SW 1271 (cell line): ENCODE results near the gene ST3GAL6.
"Not testable (repeated sequence)": the region's sequence is repeated elsewhere in the genome, so short reads cannot be mapped to it uniquely, and the experiment has no call there.

Experiments used
- DNase-seq, 2 experiments: peaks; one replicate each; lab custom pipeline; 2025; lab: John Stamatoyannopoulos, UW

The ST3GAL6 gene

DNA sequence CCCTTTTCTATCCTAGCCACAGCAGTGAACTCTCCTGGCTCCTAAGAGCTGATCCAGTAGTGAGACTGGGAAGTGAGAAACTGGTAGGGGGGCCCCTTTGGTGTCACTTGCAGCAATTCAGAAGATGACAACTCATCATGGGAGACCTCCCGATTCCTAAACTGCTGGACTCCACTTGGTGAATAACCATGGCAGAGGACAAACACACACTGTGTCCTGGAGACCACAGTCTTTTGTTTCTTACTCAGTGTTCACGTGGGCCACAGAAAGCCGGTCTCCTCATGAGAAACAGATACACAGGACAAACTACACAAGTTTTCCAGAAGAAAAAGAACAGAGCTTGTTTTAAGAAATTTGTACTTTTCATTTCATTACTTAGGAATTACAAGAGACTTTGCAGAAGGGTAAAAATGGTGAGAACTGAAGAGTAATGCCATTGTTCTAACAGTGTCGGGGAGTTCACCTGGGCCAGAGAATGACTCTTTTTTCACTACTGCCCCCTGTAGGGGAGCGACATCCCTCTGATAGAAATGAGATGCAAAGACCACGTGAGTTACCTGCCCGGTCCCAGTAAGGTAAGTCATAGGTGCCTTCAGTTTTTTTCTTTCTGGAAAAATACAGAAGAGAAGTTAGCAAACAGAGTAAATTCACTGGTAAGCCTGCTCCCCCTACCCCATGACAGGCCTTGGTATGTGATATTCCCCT, 38.1 kb downstream of the ST3GAL6 start:
- no peak for DNase-seq

DNA sequence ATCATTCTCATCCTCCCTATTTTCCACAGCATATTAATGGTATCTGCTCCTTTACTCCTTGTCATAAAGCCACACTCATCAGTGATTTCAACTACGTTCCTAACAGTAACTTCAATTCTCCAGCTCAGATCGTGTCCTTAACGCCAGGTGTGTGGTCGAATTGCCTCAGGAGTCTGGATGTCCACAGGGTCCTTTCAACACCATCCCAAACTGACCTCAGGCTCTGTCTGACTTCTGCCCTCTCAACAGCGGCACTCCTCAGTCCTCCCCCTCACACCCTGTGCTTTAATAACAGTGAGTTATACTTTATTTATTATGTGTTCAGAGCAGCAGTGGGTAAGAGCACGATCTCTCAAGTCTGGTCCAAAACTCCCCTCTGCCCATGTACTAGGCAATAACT, 42.4 kb downstream of the ST3GAL6 start:
- no peak for DNase-seq

DNA sequence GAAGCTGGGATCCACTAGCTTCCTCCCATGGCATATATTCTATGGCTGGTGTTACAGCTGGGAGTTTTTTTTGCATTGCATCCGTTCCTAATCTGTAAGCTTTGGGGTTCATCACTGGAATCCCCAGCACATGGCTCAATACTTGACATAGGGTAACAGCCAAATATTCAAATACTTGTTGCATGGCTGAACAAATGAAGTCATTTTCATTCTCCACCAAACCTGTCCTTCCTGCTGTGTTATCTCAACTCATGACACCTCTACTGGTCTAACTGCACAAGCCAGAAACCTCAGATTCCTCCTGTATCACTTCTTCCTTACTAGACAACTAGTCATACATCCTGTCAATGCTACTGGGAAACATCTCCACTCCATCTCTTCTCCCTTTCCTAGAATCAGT, 43.4 kb downstream of the ST3GAL6 start:
- no peak for DNase-seq

DNA sequence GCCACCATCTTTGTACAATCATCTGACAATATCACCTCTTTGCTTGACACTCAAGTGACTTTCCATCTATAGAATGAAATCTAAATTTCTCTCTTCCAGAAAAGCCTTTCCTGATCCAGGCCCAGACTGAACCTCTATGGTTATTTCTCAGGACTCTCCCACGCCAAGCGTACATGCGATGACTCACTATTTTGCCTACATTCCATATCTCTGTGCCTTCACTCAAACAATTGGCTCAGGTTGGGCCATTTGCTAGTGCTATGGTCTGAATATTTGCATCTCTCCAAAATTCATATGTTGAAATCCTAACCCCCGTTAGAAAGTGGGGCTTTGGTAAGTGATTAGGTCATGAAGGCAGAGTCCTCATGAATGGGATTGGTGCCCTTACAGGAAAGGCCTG, 43.9 kb downstream of the ST3GAL6 start:
- no peak for DNase-seq

DNA sequence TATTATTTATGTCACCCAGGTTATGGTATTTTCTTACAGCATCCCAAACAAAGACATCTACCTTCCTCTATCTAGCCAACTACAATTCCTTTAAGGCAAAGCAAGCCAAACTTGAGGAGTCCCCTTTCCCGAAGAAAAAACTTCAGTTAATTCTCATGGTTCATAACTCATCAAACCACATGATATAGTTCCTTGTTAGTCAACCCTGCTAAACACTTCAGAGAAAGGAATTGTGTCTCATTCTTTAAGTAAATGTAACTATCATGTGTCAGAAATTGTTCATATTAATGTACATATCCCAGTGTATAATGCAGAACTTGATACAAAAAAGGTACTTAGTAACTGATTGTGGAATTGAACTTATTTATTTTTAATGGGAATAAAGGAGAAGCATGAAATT, 44.4 kb downstream of the ST3GAL6 start:
- no peak for DNase-seq

DNA sequence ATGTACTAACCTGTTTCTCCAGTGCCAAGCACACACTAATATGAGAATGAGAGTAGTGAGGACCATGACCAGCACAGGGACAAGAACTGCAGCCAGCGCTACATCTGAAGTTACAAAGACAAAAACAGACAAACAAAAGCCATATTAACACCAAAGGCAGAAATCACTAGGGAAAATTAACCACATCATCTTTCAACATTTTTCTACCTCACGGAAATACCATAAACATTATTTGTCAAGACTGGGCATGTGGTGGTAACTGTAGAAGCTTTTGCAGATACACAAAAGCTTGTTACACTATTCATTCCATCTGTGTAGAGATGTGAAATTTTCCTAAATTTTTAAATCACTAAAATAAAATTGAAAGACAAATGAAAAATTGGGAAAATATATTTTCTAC, 44.9 kb downstream of the ST3GAL6 start:
- DNase-seq: no peak

DNA sequence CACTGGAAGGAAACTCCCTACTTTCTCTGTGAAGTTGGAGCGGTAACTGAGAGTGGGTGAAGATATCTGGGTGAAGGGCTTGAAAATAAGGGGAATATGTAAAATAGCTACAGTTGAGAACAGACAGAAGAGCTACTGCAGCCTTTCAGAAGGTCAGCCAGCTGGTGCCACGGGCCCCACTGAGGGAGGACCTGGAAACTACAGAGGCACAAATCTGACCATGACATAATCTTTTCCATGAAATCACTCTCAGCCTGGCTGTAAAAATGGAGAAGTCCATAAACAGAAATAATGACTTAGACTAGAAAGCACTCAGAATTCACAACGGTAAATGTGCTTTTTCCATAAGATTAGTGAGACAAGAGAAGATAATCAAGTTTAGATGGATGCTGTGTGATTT, 46.4 kb downstream of the ST3GAL6 start:
- DNase-seq: no peak

DNA sequence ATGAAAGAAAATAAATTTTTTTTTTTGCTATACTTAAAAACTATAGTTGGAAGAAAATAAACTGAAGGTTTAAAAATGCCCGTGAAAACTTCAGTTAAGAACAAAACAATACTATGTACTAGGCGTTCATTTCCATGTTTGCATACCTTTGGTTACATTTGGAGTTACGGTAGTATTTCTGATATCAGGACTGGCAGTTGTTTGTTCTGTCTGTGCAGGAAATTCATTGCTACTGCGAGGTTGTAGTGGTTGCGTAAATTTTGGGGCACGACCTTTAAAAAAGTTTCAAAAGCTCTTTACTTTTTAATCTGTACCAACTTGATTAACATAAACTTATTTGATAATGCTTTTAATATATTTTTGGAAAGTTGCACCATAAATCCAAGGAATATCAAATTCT, 47.9 kb downstream of the ST3GAL6 start:
- no peak for DNase-seq

DNA sequence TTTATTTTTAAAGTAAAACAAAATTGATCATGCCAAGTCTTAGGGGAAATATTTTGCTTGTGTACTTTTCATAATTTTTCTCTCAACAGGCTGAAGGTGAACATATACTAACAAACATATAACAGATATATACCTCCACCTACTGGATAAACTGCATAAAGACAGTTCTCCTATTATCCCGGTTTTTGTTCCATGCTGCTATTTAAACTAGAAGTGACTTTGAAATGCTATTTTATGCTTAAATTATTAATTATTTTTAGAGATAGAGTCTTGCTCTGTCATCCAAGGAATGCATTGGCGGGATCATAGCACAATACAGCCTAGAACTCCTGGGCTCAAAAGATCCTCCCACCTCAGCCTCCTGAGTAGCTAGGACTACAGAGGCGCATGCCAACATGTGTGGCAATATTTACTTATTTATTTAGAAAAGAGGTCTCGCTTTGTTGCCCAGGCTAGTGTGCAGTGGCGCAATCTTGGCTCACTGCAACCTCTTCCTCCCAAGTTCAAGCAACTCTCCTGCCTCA, 49.8 kb downstream of the ST3GAL6 start:
- DNase-seq: peak in 1 of 2 experiments; percentile 69

DNA sequence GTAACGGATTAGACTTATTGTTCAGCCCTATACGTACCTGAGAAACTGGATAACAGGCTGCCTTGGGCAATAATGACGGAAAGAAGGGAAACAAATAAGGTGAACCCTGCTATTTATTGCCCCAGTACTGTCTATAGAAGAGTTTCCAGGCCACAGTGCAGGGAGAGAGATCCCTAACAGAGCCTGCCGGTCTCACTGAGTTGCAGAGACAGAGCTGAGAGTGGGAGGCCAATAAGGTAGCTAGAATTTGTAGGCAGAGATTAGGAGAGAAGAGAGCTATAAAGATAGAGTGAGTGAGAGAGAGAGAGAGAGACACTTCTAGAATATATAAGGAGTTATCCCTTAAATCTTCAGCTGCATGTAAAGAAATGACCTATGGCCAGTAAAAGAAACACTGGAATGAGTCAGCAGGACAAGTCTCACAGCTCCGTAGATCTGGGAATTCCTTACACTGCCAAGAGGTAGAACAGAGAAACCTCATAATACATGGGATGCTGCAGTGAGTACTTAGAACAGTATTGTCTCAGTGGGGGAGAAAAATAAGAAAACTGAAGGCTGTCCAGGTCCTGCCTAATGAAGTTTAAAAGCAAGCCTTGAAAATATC, 51.8 kb downstream of the ST3GAL6 start:
- no peak for DNase-seq

DNA sequence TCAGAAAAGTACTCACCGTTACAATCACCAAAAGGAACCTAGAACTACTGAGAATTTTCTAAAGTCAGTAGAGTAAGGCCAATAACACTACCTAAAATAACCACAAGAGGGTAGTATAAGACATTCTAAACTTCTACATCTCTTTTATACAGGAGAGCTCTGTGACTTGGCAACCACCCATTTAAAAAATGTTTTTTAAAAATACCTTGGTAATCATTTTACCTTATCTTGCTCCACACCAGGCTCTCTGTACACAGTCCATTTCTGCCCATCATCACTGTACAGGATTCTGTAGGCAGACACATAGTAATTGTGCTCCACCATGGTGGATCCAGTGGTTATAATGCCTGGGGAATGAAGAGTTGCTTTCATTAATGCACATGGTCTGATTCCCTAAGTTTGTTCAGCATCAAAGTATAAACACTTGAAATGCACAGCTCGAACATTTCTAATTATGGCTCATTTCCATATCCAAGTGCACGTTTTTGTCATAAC, 54.5 kb downstream of the ST3GAL6 start:
- peak; percentile 11 to 75 for DNase-seq

DNA sequence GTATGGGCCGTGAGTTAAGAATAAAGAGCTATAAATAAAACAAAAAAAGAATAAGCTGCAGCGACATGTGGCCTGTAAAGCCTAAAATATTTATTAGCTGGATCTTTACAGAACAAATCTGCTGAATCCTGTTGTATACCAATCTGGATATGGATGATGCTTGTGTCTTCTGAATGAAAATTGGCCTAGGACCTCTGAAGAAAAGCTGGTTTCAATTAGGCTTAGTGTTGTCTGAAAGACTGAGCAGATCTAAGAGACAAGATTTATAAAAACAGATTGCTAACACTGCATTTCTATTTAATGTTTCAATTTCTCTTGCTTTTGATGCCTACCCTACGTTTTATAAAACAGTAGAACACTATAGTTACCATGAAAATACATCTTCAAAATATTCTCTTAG, 57.9 kb downstream of the ST3GAL6 start:
- DNase-seq: no peak

DNA sequence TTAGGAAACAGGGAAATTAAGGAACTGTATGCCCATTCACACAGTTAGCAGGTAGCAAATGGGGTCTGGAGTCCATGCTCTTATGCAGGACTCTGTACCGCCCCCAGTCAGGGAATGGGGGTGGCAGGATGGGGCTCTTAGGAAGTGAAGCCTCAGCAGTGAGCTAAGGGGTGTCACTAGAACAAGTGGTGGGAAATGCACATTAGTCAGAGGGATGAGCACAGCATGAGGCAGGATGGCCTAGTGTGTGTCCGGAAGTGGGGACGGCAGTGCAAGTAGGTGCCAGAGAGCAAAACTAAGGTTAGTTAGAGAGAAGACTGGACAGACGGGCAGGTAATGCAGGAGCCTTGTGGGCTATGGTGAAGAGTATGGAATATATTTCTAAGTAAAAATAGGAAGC, 60.7 kb downstream of the ST3GAL6 start:
- no peak for DNase-seq

DNA sequence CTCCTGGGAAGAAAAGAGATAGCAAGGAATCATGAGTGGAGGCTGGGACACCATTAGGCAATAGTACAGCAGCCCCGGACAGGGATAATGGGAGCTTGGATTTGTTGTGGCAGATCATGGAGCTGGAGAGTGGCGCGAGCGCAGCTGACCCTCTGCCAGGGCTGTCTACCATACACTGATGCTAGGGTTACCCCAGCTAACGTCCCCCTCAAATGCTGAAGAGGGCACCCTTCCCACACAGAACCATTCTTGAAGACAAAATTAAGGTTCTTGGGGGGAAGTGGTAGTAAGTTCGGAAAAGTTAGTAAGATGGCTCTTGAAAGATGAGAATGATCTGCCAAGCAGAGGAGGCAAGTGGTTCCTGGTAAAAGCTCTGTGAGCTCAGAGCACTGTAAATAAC, 61.1 kb downstream of the ST3GAL6 start:
- no peak for DNase-seq

DNA sequence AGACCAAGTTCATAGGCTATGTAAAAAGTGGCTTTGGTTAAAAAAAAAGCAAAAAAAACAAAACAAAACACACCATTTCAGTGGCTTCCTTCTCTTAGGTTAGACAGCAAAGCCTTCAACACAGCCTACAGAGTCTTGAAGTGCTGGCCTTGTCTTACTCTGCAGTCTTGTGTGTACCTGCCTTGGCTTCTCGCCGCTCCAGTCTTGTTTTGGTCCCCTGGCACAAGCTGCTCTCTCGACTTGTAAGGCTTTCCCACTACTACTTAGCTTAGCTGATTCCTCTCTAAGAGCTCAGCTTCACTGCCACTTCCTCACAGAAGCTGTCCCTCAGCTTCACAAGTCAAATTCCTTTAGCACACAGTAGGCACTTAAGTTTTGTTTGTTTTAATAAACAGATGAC, 63.0 kb downstream of the ST3GAL6 start:
- no peak for DNase-seq

DNA sequence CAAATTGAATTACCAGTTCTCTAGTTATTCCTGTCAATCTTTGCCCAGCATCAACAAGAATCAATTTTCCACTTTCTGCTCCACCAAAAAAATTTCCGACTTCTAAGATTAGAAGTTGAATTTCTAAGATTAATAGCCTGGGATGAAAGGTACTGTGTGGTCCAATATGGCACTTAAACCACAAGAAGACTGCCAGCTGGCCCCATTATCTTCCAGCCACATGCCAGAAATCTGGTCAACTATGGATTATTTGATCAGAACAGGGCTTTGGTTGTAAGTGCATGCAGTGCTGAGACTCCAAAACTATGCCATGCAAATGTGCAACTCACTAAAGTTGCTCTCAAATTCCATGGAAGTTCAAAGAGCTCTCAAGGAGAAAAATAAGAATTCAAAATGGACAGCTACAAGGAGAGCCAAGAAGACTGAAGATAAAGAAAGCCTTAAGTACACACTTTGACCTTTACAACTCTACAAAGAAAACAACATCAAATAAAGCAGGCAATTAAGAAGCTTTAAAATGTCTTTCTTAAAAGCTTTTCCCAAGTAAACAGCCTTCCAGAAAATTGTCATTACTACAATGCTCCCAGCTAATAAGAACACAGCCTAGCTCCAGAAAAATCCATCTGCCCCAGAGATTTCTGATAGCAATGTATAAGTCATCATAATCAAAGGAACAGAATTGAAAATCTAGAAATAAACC, 64.2 kb downstream of the ST3GAL6 start:
- DNase-seq: no peak

DNA sequence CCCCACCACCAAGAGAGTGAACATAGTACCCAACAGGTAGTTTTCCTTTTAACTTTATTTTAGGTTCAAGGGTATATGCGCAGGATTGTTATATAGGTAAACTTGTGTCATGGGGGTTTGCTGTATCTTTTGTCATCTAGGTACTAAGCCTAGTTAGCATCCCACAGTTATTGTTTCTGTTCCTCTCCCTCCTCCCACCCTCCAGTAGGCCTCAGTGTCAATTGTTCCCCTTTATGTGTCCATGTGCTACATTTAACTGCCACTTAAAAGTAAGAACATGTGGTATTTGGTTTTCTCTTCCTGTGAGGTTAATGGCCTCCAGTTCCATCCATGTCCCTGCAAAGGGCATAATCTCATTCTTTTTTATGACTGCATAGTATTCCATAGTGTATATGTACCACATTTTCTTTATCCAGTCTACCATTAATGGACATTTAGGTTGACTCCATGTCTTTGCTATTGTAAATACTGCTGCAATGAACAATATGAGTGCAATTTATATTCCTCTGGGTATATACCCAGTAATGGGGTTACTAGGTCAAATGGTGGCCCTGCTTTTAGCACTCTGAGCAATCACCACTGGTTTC, 66.2 kb downstream of the ST3GAL6 start:
- DNase-seq: no peak

DNA sequence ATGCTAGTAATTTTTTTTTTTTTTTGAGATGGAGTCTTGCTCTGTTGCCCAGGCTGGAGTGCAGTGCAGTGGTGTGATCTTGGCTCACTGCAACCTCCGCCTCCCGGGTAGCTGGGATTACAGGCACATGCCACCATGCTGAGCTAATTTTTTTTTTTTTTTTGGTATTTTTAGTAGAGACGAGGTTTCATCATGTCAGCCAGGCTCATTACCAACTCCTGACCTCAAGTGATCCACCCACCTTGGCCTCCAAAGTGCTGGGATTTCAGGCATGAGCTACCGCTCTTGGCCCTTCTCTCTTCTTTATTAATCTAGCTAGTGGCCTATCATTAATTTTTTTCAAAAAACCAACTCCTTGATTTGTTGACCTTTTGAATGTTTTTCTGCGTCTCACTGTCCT, 67.9 kb downstream of the ST3GAL6 start:
- DNase-seq: not testable (repeated sequence)

DNA sequence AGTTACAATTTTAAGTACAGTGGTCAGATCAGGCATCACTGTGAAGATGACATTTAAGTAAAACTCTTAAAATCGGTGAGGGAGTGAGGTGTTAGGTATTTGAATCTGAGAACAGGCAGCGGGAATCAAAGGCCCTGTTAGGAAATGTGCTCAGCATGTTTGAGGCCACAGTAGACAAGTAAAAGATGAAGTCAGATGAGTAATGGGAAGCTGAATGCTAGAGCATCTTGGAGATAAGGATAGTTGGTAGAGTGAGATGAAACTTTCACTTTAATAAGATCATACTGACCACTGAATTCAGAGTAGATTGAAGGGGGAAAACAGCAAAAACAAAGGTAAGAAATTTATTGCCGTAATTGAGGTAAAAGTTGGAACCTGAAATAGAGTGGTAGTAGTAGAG, 76.7 kb downstream of the ST3GAL6 start:
- no peak for DNase-seq

DNA sequence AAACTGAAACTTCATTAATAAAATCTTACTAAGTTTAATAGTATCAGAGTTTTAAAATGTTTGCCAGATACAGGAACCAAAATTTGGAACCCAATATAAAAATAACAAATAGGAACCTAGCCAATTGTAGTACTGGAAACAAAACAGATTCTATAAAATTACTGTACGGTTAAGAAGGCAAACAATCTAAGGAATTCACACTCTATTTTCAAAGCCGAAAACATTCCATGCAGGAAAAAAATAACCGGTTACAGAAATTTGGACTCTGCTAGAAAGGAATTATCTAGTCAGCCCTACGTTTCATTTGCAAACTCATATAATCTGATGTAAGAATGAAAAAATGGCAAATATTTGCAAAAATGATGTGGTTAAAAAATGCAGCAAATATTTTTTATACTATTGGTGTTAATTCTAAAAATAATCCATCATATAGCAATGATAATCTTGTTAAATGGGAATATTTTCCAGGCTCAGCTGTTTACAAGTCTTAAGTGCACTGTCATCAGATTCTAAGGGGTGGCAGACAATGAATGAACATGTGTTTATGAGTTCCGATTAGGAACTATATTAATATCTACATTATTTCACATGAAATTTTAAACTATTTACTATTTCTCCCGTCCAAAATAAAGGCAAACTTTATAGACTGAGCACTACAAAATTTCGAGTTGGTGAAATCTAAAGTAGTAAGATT, 80.3 kb downstream of the ST3GAL6 start:
- DNase-seq: no peak
